K562 (cell line): ENCODE results near the gene CDSN. TPM values are rescaled to one million over a fixed set of nuclear protein-coding genes. Genes with fewer than 3 reads are reported as not detected.

Source experiments
- CBFA2T3 ChIP-seq: fragments of 450-650 bp; IDR thresholded peaks from 2 replicates; pipeline ENCODE4 v1.6.1; 2017
- EGR1 ChIP-seq: fragments of 450-650 bp; conservative IDR thresholded peaks from 2 replicates; pipeline ENCODE4 v1.6.1; 2017; ENCODE audit warnings: mild to moderate bottlenecking
- KDM1A ChIP-seq, 2 experiments: fragments of 450-650 bp; IDR thresholded peaks; 2 replicates each; pipeline ENCODE4 v1.6.1; 2016; ENCODE audit warnings: mild to moderate bottlenecking in 2 of 2
- MAFG ChIP-seq: fragments of 450-650 bp; conservative IDR thresholded peaks from 2 replicates; pipeline ENCODE4 v1.6.1; 2016; ENCODE audit warnings: missing genetic modification characterization, missing compliant biosample characterization
- NCOR1 ChIP-seq: fragments of 450-650 bp; IDR thresholded peaks from 2 replicates; pipeline ENCODE4 v1.6.1; 2016; ENCODE audit warnings: mild to moderate bottlenecking, moderate library complexity
- POU5F1 ChIP-seq: fragments of 150-350 bp; IDR thresholded peaks from 2 replicates; pipeline ENCODE4 v1.6.1; 2014; ENCODE audit warnings: borderline replicate concordance, low read length, low read depth, mild to moderate bottlenecking; ENCODE audit not compliant: partially characterized antibody
- PURB ChIP-seq: sonication (generic); formaldehyde crosslinking; IDR thresholded peaks from 2 replicates; pipeline ENCODE4 v1.9.0; 2021; ENCODE audit warnings: low read depth, mild to moderate bottlenecking, missing genetic modification reagents
- SMARCB1 ChIP-seq: IDR thresholded peaks from 2 replicates; pipeline ENCODE4 v1.6.1; 2011; ENCODE audit warnings: improper control_type of control experiment, low read depth; ENCODE audit not compliant: insufficient read length
- SNRNP70 ChIP-seq: fragments of 200-400 bp; formaldehyde crosslinking; optimal IDR thresholded peaks from 2 replicates; pipeline ENCODE3; 2017; ENCODE audit warnings: low read depth, low read length
- SPI1 ChIP-seq: IDR thresholded peaks from 2 replicates; pipeline ENCODE4 v1.6.1; 2011; ENCODE audit warnings: low read depth, low read length, control low read depth, borderline replicate concordance
- XRCC4 ChIP-seq: IDR thresholded peaks from one replicate; pipeline ENCODE4 v1.6.1; 2011; ENCODE audit not compliant: insufficient read depth, insufficient read length; ENCODE audit errors: extremely low read depth
- ZEB2 ChIP-seq: fragments of 450-650 bp; IDR thresholded peaks from 2 replicates; pipeline ENCODE4 v1.6.1; 2016
- ZNF212 ChIP-seq: fragments of 450-650 bp; formaldehyde crosslinking; IDR thresholded peaks from 2 replicates; pipeline ENCODE4 v1.4.0; 2020; ENCODE audit warnings: mild to moderate bottlenecking
- ZNF384 ChIP-seq: IDR thresholded peaks from 2 replicates; pipeline ENCODE4 v1.6.1; 2012; ENCODE audit warnings: low read depth, low read length, improper control_type of control experiment
- ZNF431 ChIP-seq: sonication (generic); formaldehyde crosslinking; IDR thresholded peaks from 2 replicates; pipeline ENCODE4 v1.8.0; 2022; ENCODE audit warnings: mild to moderate bottlenecking, missing genetic modification reagents
- polyA plus RNA-seq, 8 experiments: library from polyadenylated mRNA; depleted of rRNA in 4 of 8; stranded (reverse) in 5 of 8; unstranded in 3 of 8; fragments of >200 nt; fragmentation: Nextera tagmentation in 2 of 8; fragmentation: Illumina TruSeq in 1 of 8; extraction: Ambion mirVana in 2 of 8; extraction: Trizol in 1 of 8; gene quantifications; 2 replicates each; pipeline versions ENCODE4 v1.2.1 to v1.2.3, GENCODE V29; 2011 to 2014; ENCODE audit warnings: inconsistent platforms in 1 of 8, missing spikeins in 1 of 8
- total RNA-seq, 7 experiments: library from RNA; depleted of rRNA in 6 of 7; stranded (reverse); fragments of >200 nt in 6 of 7; fragmentation: Illumina TruSeq in 2 of 7; extraction: Trizol in 2 of 7; gene quantifications; 2 replicates each; pipeline versions ENCODE4 v1.2.1 to v1.2.3, GENCODE V29; 2011 to 2021; ENCODE audit warnings: low replicate concordance in 1 of 7
- TF ChIP-seq, protein P1 (sequence below): fragments of 250-450 bp; sonication (Bioruptor Pico); IDR thresholded peaks from 2 replicates; pipeline ENCODE4 v1.4.0; 2020; ENCODE audit warnings: borderline replicate concordance
- TF ChIP-seq, protein P2 (sequence below): sonication (generic); formaldehyde crosslinking; IDR thresholded peaks from 2 replicates; pipeline ENCODE4 v1.8.0; 2022; ENCODE audit warnings: mild to moderate bottlenecking, missing genetic modification reagents
- TF ChIP-seq, protein P3 (sequence below): sonication (generic); formaldehyde crosslinking; IDR thresholded peaks from 2 replicates; pipeline ENCODE4 v1.8.1; 2023; ENCODE audit warnings: mild to moderate bottlenecking, missing genetic modification reagents
- TF ChIP-seq, protein P4 (sequence below): sonication (generic); formaldehyde crosslinking; IDR thresholded peaks from 2 replicates; pipeline ENCODE4 v1.8.0; 2023; ENCODE audit warnings: mild to moderate bottlenecking, missing genetic modification reagents

Gene CDSN
- total and polyA plus RNA-seq, 9 of the 15 experiments (the other 6 are each of a cell fraction or from before 2014, with no cell fraction given) = not detected

DNA sequence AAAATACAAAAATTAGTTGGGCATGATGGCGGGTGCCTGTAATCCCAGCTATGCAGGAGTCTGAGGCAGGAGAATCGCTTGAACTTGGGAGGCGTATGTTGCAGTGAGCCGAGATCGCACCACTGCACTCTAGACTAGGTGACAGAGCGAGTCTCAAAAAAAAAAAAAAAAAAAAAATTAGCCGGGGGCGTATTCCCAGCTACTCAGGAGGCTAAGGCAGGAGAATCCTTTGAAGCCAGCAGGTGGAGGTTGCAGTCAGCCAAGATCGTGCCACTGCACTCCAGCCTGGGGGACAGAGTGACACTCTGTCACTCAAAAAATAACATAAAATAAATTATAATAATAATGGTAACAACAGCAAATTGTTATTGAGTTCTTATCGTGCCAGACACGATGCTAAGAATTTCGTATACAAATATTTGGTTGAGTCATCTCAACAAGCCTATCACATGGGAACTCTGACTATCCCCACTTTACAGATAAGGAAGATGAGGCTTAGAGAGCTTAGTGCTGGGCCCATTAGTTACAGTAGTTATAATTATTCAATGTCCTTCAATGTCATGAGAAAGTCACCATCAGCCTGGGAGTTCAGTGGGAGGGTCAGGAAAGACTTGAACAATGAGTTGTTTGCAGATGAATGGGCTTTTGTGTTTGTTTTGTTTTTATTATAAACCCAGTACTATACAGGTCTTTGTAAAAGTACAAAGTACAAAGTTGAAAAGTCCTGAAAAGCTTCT, 27.3 kb downstream of the CDSN start (continued):
- TF ChIP-seq, protein P1, sequence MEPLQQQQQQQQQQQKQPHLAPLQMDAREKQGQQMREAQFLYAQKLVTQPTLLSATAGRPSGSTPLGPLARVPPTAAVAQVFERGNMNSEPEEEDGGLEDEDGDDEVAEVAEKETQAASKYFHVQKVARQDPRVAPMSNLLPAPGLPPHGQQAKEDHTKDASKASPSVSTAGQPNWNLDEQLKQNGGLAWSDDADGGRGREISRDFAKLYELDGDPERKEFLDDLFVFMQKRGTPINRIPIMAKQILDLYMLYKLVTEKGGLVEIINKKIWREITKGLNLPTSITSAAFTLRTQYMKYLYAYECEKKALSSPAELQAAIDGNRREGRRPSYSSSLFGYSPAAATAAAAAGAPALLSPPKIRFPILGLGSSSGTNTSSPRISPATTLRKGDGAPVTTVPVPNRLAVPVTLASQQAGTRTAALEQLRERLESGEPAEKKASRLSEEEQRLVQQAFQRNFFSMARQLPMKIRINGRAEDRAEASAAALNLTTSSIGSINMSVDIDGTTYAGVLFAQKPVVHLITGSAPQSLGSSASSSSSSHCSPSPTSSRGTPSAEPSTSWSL (CRISPR knock-in tag) = no peak
- TF ChIP-seq POU5F1 (no peak), SNRNP70 (no peak), EGR1 (peak; percentile 73), SPI1 (no peak), ZNF431 (CRISPR knock-in tag) (no peak), SMARCB1 (no peak), KDM1A (IDR thresholded peaks at IDR 0.05) (peak; percentile 79 to 86), PURB (no peak), XRCC4 (no peak), MAFG (tag) (peak; percentile 34; the same call in 1 of the 2 replicates), ZNF212 (CRISPR knock-in tag) (no peak), NCOR1 (peak; percentile 42; the same call in 1 of the 2 replicates), ZEB2 (no peak), CBFA2T3 (peak; percentile 72), ZNF384 (peak; percentile 77)
- TF ChIP-seq, protein P2, sequence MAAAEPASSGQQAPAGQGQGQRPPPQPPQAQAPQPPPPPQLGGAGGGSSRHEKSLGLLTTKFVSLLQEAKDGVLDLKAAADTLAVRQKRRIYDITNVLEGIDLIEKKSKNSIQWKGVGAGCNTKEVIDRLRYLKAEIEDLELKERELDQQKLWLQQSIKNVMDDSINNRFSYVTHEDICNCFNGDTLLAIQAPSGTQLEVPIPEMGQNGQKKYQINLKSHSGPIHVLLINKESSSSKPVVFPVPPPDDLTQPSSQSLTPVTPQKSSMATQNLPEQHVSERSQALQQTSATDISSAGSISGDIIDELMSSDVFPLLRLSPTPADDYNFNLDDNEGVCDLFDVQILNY (CRISPR knock-in tag) = no peak
- TF ChIP-seq, protein P3, sequence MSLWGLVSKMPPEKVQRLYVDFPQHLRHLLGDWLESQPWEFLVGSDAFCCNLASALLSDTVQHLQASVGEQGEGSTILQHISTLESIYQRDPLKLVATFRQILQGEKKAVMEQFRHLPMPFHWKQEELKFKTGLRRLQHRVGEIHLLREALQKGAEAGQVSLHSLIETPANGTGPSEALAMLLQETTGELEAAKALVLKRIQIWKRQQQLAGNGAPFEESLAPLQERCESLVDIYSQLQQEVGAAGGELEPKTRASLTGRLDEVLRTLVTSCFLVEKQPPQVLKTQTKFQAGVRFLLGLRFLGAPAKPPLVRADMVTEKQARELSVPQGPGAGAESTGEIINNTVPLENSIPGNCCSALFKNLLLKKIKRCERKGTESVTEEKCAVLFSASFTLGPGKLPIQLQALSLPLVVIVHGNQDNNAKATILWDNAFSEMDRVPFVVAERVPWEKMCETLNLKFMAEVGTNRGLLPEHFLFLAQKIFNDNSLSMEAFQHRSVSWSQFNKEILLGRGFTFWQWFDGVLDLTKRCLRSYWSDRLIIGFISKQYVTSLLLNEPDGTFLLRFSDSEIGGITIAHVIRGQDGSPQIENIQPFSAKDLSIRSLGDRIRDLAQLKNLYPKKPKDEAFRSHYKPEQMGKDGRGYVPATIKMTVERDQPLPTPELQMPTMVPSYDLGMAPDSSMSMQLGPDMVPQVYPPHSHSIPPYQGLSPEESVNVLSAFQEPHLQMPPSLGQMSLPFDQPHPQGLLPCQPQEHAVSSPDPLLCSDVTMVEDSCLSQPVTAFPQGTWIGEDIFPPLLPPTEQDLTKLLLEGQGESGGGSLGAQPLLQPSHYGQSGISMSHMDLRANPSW (CRISPR knock-in tag) = no peak
- TF ChIP-seq, protein P4, sequence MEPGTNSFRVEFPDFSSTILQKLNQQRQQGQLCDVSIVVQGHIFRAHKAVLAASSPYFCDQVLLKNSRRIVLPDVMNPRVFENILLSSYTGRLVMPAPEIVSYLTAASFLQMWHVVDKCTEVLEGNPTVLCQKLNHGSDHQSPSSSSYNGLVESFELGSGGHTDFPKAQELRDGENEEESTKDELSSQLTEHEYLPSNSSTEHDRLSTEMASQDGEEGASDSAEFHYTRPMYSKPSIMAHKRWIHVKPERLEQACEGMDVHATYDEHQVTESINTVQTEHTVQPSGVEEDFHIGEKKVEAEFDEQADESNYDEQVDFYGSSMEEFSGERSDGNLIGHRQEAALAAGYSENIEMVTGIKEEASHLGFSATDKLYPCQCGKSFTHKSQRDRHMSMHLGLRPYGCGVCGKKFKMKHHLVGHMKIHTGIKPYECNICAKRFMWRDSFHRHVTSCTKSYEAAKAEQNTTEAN = no peak
